Measurements from ENCODE around the gene THOC2. TPM values are rescaled to one million over a fixed set of nuclear protein-coding genes. Genes with fewer than 3 reads are reported as not detected.
"Not testable (repeated sequence)": the region's sequence is repeated elsewhere in the genome, so short reads cannot be mapped to it uniquely, and the experiment has no call there.

THOC2 gene
- total RNA-seq, 2 donors from 2014 or later, result 25.6 to 28.6 TPM

DNA sequence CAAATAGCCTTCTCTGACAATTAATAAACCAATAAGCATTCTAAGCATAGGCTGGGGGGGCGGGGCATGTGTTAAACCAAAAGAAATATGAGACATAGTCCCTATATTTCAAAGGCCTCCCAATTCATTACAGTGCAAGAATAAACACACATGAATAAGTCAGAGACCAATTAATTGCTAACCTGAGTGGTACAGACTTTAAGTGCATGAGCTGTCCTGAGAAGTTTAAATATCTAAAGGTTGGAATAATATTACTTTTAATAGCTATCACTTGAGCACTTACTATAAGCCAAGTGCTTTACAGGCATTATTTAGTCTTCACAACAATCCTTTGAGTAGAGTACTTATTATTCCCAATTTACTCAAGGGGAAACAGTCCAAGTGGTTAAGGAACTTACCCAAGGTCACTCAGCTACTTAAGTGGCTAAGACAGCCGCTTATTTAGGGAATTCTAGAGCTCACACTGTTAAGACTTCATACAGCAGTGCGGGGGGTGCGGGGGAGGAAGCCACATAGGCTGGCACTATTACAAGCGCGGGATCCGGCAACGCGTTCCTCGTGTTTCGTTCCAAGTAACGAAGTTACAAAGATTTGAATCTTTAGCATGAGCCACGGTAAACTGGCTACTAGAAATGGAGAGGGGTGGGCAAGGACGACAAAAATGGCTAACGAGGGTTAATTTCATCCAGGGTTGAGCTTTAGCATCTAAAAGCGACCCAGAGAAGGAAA, 1.4 kb downstream of the THOC2 start:
- peaks cover 0 to 9% of the 10 kb centered on the region in 2 donors for H3K4me1 ChIP-seq
- DNase-seq (ENCODE audit: low spot score), result no peak
- no peaks in the 10 kb centered on the region for H3K27me3 ChIP-seq
- H3K4me3 ChIP-seq, result peak overlapping the region; percentile 56 to 69
- no peaks in the 10 kb centered on the region for H3K36me3 ChIP-seq
- no peaks in the 10 kb centered on the region for H3K9me3 ChIP-seq
- H3K27ac ChIP-seq, result peak overlapping the region; percentile 62 to 77
- TF ChIP-seq, protein P1, sequence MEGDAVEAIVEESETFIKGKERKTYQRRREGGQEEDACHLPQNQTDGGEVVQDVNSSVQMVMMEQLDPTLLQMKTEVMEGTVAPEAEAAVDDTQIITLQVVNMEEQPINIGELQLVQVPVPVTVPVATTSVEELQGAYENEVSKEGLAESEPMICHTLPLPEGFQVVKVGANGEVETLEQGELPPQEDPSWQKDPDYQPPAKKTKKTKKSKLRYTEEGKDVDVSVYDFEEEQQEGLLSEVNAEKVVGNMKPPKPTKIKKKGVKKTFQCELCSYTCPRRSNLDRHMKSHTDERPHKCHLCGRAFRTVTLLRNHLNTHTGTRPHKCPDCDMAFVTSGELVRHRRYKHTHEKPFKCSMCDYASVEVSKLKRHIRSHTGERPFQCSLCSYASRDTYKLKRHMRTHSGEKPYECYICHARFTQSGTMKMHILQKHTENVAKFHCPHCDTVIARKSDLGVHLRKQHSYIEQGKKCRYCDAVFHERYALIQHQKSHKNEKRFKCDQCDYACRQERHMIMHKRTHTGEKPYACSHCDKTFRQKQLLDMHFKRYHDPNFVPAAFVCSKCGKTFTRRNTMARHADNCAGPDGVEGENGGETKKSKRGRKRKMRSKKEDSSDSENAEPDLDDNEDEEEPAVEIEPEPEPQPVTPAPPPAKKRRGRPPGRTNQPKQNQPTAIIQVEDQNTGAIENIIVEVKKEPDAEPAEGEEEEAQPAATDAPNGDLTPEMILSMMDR (IDR thresholded peaks at IDR 0.05), result no peak

DNA sequence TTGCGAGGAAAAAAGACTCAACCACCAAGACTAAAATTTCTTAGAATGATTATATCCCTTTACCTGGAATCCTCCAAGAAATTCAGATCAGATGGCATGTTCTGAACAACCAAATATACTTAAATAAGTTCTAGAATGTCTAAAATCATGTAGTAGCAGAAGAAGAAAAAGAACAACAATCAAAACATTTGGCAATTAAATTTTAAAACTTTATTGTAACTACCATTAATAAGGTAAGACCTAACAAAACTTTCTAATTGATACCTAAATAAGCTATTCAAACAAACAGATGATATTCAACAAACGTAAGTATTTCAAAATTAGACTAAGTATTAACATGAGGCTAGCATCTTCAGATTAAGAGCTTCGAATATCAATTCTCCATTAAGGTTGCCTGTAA, 4.3 kb downstream of the THOC2 start:
- Histone ChIP-seq H3K27me3 (no peaks in the 10 kb centered on the region), H3K27ac (no peak overlapping the region), H3K4me1 (peaks cover 0 to 9% of the 10 kb centered on the region in 2 donors), H3K36me3 (no peaks in the 10 kb centered on the region), H3K4me3 (no peak overlapping the region), H3K9me3 (no peaks in the 10 kb centered on the region)
- TF ChIP-seq, protein P1 (IDR thresholded peaks at IDR 0.05), result no peak
- DNase-seq (ENCODE audit: low spot score), result no peak

GRCh38 chrX:123728016-123728415, 4.8 kb downstream of the THOC2 start:
- Histone ChIP-seq H3K4me3 (no peak overlapping the region), H3K36me3 (no peaks in the 10 kb centered on the region), H3K9me3 (no peaks in the 10 kb centered on the region), H3K4me1 (peaks cover 0 to 9% of the 10 kb centered on the region in 2 donors), H3K27me3 (no peaks in the 10 kb centered on the region), H3K27ac (no peak overlapping the region)
- TF ChIP-seq, protein P1 (IDR thresholded peaks at IDR 0.05), result no peak
- no peak for DNase-seq (ENCODE audit: low spot score)

- H3K36me3 ChIP-seq; H3K27me3 ChIP-seq; H3K27ac ChIP-seq; H3K4me3 ChIP-seq; DNase-seq (ENCODE audit: low spot score); H3K9me3 ChIP-seq; H3K4me1 ChIP-seq: not testable (repeated sequence)
These were observed 10.7 kb downstream of the THOC2 start for GRCh38 chrX:123722193-123722592.

GRCh38 chrX:123720486-123720885, 12.4 kb downstream of the THOC2 start:
- Histone ChIP-seq H3K27ac (no peak overlapping the region), H3K36me3 (no peaks in the 10 kb centered on the region), H3K9me3 (peaks cover 0 to 6% of the 10 kb centered on the region in 2 donors), H3K27me3 (no peaks in the 10 kb centered on the region), H3K4me1 (no peaks in the 10 kb centered on the region), H3K4me3 (no peak overlapping the region)
- DNase-seq (ENCODE audit: low spot score), result no peak
- TF ChIP-seq, protein P1 (IDR thresholded peaks at IDR 0.05), result no peak

DNA sequence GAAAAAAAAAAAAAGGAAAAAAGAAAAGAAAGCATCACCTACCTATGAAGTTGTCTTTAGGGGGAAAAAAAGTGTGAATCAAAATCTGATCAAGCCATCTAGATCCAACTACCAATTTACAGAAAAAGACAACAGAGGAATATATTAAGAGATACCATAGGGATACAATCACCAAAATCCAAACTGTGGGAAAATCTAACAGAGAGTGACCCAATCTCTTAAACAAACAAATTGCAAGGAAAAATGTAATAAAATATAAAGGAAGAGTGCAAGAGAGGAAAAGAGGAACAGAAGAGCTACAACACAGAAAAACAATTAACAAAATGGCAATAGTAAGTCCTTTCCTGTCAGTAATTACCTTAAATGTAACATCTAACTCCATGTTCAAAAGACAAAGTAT, 19.0 kb downstream of the THOC2 start:
- Histone ChIP-seq H3K9me3 (peaks cover 0 to 6% of the 10 kb centered on the region in 2 donors), H3K36me3 (no peaks in the 10 kb centered on the region)
- TF ChIP-seq, protein P1 (IDR thresholded peaks at IDR 0.05), result no peak

More for the DNA sequence above, 19.0 kb downstream of the THOC2 start:
- Histone ChIP-seq H3K27ac (no peak overlapping the region), H3K27me3 (no peaks in the 10 kb centered on the region), H3K4me1 (no peaks in the 10 kb centered on the region), H3K4me3 (no peak overlapping the region)
- DNase-seq (ENCODE audit: low spot score), result no peak
